Activated CD8-positive, alpha-beta memory T cell treated with anti-CD3 and anti-CD28 coated beads for 4 hours (primary cell): ENCODE measurements around the gene TMPRSS5.
"Not testable (repeated sequence)": the region's sequence is repeated elsewhere in the genome, so short reads cannot be mapped to it uniquely, and the experiment has no call there.

Experiments used
- DNase-seq, 2 donors: peaks; one replicate each; pipeline ENCODE4 v3.0.0-alpha.2; 2020; ENCODE audit warnings: low read depth in 2 of 2

TMPRSS5 gene

DNA sequence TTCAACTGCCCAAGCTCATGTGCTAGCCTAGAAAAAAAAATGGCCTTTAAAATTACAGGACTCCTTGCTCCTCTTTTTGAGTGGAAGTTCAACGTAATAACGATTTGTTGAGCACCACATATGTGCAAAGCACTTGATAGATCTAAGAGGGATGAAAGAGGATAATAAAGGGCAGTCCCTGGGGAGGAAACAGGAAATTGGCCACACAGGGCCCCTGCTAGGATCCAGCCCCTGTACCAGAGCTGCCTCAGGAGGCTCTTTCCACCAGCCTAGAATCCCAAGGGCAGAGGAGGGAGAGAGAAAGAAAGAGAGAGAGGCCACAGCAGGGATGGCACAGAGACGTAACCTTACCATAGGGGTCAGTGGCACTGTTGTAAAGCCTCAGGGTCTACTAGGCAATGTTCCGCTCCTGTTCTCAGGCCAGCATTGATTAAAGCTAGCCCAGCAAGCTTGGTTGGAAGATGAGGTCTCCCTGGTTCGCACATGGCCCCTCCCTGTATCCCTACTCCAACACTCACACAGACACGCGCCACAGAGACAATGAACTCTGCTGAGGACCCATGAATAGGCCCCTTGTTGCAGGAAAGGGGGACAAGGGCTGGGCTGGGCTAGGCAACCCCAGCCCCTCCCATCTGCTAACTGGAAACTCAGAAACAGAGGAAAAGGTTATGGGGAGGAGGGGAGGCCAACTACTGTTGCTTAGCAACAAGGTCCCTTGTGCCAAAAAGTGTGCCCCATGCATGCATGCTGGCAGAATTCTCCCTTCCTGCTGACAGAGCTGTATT is at the start of gene TMPRSS5:
TMPRSS5 (minus strand) TSS at position 438 of the 785 bp plus-strand sequence; CDS start at position 354, 84 bp downstream.
- DNase-seq, result no peak

DNA sequence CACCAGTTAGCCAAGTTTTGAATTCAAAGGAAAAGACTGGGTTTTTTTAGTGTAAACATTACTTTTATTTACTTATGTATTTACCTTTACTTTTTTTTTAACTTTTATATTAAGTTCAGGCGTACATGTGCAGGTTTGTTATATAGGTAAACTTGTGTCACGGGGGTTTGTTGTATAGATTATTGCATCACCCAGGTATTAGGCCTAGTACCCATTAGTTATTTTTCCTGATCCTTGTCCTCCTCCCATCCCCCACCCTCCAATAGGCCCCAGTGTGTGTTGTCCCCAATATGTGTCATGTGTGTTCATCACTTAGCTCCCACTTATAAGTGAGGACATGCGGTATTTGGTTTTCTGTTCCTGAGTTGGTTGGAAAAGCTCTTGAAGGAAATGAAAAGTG is 46.8 kb upstream of the TMPRSS5 start:
- DNase-seq, result no peak

DNA sequence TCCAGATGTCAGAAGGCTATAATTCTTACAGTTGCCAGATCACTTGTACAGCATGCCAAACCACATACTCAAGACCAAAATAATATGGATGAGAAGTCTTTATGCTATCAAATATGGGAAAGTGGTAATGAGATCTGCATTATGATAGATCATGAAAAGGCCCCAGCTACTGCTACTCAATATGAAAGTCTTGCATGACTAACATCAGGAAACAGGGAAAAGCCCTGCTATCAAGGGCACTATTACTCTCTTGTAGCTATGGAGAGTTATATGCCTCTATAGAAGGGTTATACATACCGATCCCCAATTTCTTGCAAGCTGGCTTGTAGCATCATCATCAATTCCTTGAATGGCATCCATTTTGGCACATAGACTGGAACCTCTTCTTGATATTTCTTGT is 30.2 kb upstream of the TMPRSS5 start:
- no peak for DNase-seq

DNA sequence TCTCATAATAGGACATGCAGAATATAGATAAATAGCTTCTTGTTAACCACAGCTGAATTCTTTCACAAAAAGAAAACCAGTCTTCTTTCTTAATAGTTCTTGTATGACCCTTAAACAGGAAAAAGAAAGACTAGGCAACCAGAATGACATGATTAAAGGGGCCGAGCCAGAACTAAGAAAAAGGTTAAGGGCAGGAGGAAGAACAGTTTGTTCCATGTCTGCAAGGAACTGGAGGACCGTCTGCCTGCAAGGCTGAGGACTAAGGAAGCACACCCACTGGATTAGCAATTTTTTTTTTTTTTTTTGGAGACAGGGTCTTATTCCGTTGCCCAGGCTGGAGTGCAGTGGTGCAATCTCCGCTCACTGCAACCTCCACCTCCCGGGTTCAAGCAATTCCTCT is 26.0 kb upstream of the TMPRSS5 start:
- DNase-seq, result no peak

DNA sequence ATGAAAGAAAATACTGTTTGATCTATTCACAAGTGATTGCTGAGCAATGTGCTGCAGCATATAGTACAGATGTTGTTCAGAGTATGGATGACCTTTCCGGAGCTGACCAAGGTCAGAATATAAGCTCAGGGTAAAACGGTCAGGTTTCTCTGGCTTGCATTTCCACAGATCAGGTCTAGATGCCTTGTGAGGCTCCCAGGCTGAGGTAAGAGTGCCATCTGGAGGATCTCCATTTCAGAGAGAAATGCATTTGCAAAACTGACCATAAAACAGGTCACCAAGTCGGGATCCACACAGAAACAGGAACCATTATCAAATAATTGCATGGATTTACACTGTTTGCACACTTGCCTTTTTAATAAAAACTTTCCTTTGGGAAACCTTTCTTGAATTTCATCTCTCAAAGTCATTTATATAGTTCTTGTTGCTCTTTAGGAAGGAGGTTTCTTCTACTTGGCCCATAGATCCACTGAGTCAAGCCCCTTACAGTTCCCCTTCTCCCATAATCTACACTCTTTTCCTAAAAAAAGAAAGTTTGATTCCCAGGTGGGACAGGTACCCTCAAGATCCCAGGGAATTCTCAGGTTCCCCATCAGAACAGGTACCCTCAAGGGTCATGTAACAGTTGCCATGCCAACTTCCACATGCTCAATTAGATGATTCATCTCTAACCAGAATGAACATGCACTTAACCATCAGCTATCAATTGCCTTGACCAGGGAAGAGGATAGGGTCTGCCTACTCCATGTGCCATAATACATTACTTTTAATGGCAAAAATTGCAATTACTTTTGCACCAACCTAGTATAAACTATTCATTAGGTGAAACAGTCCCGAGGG is 25.0 kb upstream of the TMPRSS5 start:
- no peak for DNase-seq

DNA sequence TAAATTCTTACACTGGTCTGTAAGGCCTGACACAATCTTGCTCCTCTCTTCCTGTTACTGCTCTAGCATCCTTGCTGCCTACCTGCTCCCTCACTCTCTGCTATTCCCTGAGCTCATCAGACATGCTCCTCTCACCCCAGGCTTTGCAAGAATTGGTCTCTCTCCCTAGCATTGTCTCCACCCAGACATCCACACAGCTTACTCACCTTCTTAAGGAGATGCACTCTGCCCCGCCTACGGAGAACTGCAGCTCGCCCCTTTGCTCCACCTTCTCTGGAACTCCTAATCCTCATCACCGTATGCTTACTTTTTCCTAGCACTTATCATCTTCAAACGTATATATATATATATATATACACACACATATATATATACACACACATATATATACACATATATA is 23.3 kb upstream of the TMPRSS5 start:
- no peak for DNase-seq

DNA sequence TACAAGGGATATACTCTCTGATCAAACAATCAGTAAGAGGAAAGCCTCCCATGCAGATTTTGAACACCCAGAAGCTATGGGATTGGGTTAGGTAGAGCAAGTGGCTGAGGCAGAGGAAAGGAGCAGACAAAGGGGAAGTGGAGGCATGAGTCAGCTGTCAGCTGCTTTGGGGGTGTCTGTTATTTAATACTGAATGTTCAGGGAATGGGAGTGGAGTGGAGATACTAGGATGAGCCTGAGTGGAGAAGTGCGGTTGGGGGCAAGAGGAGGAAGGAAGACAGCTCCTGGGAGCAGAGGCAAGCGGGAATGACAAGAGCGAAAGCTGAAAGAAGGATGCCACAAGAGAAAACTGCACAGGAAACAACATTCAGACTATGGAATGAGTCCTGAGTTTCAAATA is 22.7 kb upstream of the TMPRSS5 start:
- DNase-seq, result no peak

DNA sequence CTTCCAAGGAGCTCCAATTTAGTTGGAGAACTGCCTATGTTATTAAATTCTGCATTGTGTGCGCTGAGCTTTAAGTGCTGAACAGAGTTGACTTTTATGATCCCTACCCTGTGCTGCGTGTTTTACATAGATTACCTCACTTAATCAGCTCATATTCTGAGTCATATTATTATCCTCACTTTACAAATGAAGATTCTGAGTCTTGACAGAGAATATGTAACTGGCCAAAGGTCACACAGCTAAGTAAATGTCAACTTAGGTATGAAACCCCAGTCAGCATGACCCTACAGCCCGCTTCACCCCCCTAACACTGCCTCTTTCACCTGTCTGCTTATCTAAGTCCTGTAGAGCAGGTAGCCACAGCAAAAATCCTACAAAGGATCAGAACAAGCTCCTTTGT is 19.8 kb upstream of the TMPRSS5 start:
- DNase-seq, result no peak

DNA sequence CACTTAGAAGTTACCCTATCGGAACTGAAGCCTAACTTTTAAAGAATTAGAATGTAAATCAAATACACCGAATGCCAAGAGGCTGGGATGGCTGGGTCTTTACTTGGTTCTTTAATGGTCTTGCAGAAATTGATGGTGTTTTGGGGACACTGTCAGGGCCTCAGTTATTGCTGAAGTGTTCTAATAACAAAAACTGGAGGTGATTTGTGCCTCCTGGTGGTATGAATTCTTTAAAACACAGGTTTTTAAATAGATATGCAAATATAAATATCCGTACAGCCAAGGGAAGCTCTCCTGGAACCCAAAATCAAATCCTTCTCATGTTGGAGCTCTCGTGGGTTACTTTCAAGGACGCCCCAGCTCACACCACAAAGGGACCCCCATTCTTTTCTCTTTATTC is 19.3 kb upstream of the TMPRSS5 start:
- no peak for DNase-seq

DNA sequence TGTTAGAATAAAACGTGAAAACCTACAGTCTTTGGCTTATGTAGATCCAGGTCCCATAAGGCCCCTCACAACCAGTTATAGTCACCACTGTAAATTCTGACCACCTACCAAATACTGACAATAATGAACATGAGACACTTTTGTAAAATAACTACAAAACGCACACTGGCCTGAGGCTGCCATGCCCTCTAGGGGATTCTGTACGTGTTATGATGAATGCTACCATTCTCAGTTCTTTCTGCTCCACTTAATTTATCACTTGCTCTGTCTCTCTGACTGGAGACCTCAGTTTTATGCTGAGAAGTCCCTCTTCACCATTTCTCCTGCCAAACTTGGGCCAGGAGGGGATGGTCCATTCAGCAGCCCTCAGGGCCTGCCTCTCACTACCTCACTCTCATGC is 18.7 kb upstream of the TMPRSS5 start:
- no peak for DNase-seq

DNA sequence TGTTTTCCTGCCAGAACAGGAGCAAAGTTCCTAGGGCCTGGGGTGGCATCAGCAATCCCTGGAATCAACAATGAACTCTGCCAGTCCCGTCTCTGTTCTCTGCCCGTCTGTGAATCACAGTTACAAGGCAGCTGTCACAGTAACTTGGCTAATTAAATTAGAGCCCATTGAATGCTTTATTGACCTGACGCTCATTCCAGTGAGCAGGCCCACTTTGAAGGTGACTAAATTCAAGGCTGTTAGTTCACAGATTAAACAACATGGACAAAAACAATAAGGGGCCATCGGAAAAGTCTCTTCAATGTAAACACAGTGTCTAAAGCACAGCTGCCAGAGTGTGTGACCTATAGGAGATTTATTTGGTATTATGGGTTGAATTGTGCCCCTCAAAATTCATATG is 17.7 kb upstream of the TMPRSS5 start:
- no peak for DNase-seq

DNA sequence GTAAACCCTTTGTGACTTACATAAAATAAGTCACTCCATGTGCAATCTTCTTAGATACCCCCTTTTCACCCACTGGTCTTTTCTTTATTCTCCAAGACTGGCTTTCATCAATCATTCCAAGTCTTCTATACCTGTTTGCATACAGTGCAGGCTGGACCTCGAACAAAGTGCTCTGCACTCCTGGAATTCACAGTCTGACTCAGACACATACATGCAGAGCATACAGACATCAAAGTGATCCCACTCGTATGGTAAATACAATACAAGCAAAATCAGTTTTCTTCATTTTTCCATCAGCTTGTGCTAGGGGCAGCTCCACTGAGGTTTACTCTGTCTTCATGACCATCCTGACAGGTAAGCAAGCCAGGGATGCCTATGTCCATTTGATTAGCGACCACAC is 16.8 kb upstream of the TMPRSS5 start:
- DNase-seq, result no peak

DNA sequence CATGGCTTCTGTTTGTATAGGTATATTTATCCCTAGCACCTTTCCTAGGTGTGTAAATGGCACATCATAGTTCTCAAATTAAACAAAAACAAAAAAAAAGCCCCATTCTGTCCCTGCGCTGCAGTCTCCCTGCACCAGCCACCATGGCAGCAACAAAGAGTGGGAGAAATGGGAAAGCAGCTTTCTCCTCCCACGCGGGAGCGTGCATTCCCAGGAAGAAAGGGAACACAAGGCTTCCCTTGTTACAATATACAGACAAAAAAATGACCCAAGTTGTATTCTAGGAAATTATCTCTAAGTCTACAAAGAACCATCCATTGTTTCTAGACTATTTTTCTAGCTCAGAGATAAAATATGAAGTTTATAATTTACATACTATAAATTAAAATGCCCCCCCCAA is 16.1 kb upstream of the TMPRSS5 start:
- DNase-seq, result no peak

DNA sequence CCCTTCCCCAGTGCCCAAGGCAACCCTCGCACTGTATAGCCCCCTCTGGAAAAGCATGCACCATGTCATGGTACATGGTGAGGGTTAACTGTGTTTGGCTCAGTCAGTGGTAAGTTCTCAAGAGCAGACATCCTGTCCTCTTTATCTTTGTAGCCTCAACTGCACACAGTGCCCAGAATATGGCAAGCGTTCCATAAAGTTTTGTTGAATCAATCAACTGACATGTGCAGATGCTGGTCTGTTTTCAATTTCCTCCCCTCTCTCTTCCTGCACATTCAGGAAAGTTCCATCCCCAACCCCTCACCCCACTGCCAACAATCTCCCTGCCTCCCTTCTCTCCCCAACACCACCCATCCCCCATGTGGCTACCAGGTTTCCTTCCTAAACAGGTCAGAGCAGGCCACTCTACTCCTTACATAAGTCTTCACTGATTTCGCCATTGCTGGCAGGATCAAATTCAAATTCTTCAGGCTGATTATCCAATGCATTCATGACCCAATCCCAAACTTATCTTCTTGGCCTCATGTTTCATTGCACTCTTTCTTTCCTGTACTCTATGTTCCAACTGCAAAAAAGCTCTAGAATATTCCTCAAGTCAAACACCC is 15.5 kb upstream of the TMPRSS5 start:
- DNase-seq, result no peak

DNA sequence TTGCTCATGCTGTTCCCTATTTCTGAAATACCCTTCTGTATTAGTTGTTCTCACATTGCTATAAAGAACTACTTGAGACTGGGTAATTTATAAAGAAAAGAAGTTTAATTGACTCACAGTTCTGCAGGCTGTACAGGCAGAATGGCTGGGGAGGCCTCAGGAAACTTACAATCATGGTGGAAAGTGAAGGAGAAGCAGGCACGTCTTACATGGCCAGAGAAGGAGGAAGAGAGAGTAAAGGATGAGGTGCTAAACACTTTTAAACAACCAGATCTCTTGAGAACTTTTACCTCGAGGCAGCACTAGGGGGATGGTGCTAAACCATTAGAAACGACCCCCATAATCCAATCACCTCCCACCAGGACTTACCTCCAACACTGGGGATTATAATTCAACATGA is 14.4 kb upstream of the TMPRSS5 start:
- not testable (repeated sequence) for DNase-seq

DNA sequence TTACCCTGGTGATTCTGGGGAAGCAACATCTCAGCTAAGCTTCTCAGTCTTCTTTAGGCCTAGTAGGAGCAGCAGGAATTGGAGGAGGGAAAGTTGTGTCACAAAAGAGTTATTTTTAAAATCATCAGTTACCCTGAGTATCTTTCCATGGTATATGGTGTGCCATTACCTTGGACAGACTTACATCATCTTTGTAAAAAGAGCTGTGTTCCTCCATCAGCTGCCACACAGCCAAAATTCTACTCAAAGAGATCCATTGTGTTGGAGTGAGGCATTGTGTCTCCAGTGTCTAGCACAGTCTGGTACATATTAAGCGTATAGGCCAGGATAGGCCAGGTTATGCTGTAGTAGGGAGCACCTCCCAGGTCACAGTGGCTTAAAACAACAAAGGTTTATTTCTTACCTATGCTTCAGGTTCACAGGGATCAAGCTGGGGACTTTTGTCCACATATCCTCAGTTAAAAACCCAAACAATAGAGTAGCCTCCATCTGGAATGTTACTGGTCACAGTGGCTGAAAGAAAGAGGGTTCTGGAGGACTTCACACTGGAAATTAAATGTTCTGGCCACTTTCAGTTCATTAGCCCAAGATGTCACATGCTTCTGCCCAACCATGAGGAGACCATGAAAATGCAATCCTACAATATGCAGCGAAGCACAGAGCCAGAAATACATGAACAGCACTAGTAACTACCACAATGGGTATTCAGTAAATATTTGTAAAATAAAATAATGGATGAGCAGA is 9.9 kb upstream of the TMPRSS5 start:
- DNase-seq, result no peak

DNA sequence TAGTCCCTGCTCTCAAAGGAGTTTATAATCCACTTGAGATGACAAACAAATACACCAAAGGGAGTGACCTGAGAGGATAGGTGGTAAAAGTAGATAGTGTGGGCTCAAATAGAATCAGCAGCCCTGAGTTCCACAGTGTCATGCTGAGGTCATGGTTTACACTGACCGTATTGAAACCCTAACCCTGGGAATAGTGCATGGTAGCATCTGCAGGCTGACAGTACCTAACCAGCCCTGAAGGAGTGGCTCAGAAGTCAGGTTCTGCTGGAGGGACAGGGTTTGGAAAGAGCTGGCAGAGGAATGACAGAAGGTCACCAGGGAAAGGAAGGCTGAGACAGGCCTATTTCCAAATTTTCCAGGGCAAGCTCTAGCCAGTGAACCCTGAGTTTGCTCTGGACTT is 9.2 kb upstream of the TMPRSS5 start:
- no peak for DNase-seq

DNA sequence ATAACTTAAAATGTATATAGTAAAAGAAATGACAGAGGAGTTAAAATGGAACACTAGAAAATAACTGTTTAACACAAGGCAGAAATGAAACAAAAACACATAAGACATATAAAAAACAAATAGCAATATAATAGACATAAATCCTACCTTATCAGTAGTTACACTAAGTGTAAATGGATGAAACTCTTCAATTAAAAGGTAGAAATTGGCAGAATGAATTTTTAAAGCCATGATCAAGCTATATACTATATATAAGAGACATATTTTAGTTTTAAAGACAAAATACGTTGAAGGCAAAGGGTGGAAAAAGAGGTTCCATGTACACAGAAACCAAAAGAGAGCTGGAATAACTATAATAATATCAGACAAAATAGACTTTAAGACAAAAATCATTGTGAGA is 4.9 kb upstream of the TMPRSS5 start:
- no peak for DNase-seq

DNA sequence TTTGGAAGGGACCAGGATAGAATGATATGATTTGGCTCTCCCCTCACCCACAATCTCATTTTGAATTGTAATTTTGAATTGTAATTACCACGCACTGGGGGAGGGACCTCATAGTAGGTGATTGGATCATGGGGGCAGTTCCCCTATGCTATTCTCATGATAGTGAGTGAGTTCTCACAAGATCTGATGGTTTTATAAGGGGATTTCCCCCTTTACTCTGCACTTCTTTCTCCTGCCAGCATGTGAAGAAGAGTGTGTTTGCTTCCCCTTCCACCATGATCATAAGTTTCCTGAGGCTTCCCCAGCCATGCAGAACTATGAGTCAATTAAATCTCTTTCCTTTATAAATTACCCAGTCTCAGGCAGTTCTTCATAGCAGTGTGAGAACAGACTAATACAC is 2.6 kb downstream of the TMPRSS5 start:
- DNase-seq, result not testable (repeated sequence)

DNA sequence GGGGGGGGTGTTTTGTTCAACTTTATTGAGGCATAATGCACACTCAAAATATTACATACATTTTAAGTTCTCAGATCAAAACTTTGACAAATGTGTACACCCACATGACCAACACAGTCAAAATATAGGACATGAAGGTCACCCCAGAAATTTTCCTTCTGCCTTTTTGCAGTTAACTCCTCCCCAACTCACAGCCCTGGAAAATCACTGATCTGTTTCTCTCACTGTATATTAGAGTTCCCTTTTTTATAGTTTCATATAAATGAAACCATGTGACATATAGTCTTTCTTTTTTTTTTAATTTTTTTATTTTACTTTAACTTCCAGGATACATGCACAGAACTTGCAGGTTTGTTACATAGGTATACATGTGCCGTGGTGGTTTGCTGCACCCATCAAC is 4.6 kb downstream of the TMPRSS5 start:
- DNase-seq, result no peak

DNA sequence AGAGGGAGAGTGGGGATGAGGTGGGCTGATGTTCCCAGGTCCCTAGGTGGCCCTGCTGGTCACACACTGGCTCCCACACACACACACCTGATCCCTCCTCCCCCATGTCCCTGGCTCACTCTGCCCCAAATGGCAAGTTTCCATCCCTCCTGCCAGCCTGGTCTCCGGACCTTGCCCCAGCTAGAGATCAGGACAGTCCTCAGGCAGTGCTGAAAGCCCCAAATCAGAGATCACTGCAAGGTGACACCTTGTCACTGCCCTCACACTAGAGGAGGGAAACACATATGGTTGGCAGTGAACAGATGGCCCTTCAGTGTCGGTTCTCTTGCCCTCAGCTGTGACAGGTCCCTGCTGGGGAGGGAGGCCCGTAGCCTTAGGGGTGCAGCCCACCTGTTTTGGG is 7.6 kb downstream of the TMPRSS5 start:
- DNase-seq, result no peak

DNA sequence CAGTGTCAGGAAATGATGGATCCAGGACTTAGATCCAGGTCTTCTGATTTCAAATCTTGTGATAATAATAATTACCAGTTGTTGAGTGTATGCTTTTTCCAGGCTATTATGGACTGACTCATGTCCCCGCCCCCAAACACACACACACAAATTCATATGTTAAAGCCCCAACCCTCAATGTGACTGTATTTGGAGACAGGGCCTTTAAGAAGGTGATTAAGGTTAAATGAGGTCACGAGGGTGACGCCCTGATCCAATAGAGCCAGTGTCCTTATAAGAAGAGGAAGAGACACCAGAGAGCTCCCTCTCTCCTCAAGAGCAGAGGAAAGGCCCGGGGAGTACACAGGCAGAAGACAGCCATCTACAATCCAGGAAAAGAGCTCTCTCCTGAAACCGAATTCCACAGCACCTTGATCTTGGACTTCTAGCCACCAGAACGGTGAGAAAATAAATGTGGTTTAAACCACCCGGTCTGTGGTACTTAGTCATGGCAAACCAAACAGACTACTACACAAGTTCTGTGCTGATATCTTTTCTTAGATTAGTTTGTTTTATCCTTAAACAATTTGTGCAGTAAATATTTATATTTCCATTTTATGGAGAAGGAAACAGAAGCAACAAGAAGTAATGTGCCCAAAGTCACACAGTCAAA is 8.2 kb downstream of the TMPRSS5 start:
- DNase-seq, result no peak
